Spleen (tissue), 11 donors: ENCODE results near the gene URB1. TPM values are rescaled to one million over a fixed set of nuclear protein-coding genes. Genes with fewer than 3 reads are reported as not detected.

ENCODE experiments used
- DNase-seq: peaks from one replicate; pipeline ENCODE4 v3.0.0-alpha.2; 2020
- H3K27ac ChIP-seq, 8 donors: fragments of 200-600 bp; sonication (generic) in 7 of 8; 1 replicate in 4 of 8; 2 replicates in 4 of 8; pipeline versions ENCODE4 v1.5.0 to v1.8.0; 2016 to 2021; ENCODE audit warnings: inconsistent platforms in 4 of 8, mild to moderate bottlenecking in 4 of 8, moderate library complexity in 1 of 8
- H3K27me3 ChIP-seq, 7 donors: fragments of 200-600 bp; sonication (generic) in 6 of 7; replicated peaks in 1 of 7; 1 replicate in 4 of 7; 2 replicates in 3 of 7; pipeline versions ENCODE4 v1.5.0 to v1.8.0; 2016 to 2021; ENCODE audit warnings: inconsistent platforms in 3 of 7, mild to moderate bottlenecking in 1 of 7
- H3K36me3 ChIP-seq, 6 donors: fragments of 200-600 bp; sonication (generic) in 5 of 6; 1 replicate in 4 of 6; 2 replicates in 2 of 6; pipeline versions ENCODE4 v1.5.0 to v1.8.0; 2016 to 2021; ENCODE audit warnings: inconsistent platforms in 2 of 6
- H3K4me1 ChIP-seq, 6 donors: fragments of 200-600 bp; sonication (generic) in 5 of 6; 1 replicate in 3 of 6; 2 replicates in 3 of 6; pipeline versions ENCODE4 v1.5.0 to v1.8.0; 2016 to 2021; ENCODE audit warnings: inconsistent platforms in 3 of 6
- H3K4me3 ChIP-seq, 8 donors: fragments of 200-600 bp; sonication (generic) in 7 of 8; 1 replicate in 4 of 8; 2 replicates in 4 of 8; pipeline versions ENCODE4 v1.5.0 to v1.8.0; 2016 to 2021; ENCODE audit warnings: inconsistent platforms in 4 of 8, mild to moderate bottlenecking in 4 of 8, moderate library complexity in 2 of 8
- H3K9me3 ChIP-seq, 8 donors: fragments of 200-600 bp; sonication (generic) in 7 of 8; 1 replicate in 4 of 8; 2 replicates in 4 of 8; pipeline versions ENCODE4 v1.5.0 to v1.8.0; 2016 to 2021; ENCODE audit warnings: inconsistent platforms in 4 of 8
- POLR2A ChIP-seq, 3 donors: fragments of 450-650 bp; IDR thresholded peaks; one replicate each; pipeline ENCODE4 v1.5.1; 2017; ENCODE audit warnings: antibody characterized with exemption in 3 of 3, mild to moderate bottlenecking in 1 of 3
- POLR2AphosphoS5 ChIP-seq, 3 donors: sonication (generic); formaldehyde crosslinking; IDR thresholded peaks; one replicate each; pipeline ENCODE4 v1.5.1; 2017; ENCODE audit warnings: antibody characterized with exemption in 3 of 3
- WGBS, 5 donors: extraction: QIAGEN DNeasy Blood & Tissue Kit in 3 of 5; methylation state at CpG; one replicate each; pipeline versions ENCODE4 v1.1.5 to v1.1.7; 2013 to 2018; 5-methylcytosine and 5-hydroxymethylcytosine counted together
- intact Hi-C: fragments of 100-400 bp; cut with DNase I; formaldehyde crosslinking; loops from one replicate; pipeline ENCODE4 v1.15.0; 2023; ENCODE audit warnings: low total_unique reads
- polyA plus RNA-seq, 3 donors: library from polyadenylated mRNA; stranded (reverse); fragments of 200-250 nt; gene quantifications; one replicate each; pipeline ENCODE4 v1.2.1, GENCODE V29; 2013
- total RNA-seq, 7 donors: library from RNA; depleted of rRNA in 3 of 7; stranded (reverse); fragments of >200 nt in 3 of 7; fragmentation: NEBNext Ultra II Directional in 4 of 7; extraction: Animal tissue kit (Norgen Biotek cat#: 25700) in 4 of 7; gene quantifications; one replicate each; pipeline versions ENCODE4 v1.1.0 to v1.2.1, GENCODE V29; 2016 to 2021
- TF ChIP-seq, protein P1 (sequence below), 11 experiments: fragments of 200-600 bp in 7 of 11; fragments of 450-650 bp in 4 of 11; sonication (generic) in 4 of 11; IDR thresholded peaks in 8 of 11; conservative IDR thresholded peaks in 3 of 11; 1 replicate in 7 of 11; 2 replicates in 4 of 11; pipeline versions ENCODE4 v1.4.0 to v1.8.0; 2016 to 2021; ENCODE audit warnings: antibody characterized with exemption in 11 of 11, inconsistent platforms in 4 of 11, mild to moderate bottlenecking in 1 of 11
- donor health status: healthy with polysubstance abuse.
- donor health status: DM: no; HTN: no; CAD: no; lungs with moderate emphysema.
- donor health status: DM: no; HTN: no; CAD: no.
- donor health status: Bipolar disorder and iron deficiency.
- donor health status: healthy.
- donor health status: DM: no; HTN: no; CAD: no.
- donor health status: DM: yes; HTN: yes; CAD: no.

The URB1 gene
- total and polyA plus RNA-seq, 10 donors: 2.0 to 20.8 (median 12.0) TPM

DNA sequence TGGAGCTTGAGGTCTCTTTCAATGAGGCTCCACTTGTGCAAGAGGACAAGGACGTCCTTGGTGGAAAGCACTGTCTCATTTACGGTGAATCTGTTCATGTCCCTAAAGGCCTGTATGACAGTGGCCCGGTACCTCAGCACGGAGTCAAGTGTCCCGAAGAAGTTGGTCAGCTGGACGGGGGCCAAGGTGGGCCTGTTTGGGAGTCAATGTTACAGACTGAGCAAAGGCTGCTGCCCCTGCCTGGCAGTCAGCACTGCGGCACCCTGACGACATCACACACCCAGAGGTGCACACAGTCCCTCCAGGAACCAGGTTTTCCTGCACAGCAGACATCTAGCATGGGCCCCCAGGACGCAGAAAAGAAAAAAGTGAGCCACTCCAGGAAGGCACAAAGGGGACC is 75.1 kb downstream of the URB1 start:
- Histone ChIP-seq H3K36me3 (peaks cover 0 to 100% (median 84%) of the 10 kb centered on the region in 6 donors), H3K4me3 (no peak overlapping the region), H3K27me3 (no peaks in the 10 kb centered on the region), H3K9me3 (no peaks in the 10 kb centered on the region), H3K27ac (no peak overlapping the region), H3K4me1 (no peaks in the 10 kb centered on the region)
- 83 to 98% (median 94%) methylated on average over 7 to 9 of the region's 9 CpGs for WGBS, 5 donors
- TF ChIP-seq, protein P1, sequence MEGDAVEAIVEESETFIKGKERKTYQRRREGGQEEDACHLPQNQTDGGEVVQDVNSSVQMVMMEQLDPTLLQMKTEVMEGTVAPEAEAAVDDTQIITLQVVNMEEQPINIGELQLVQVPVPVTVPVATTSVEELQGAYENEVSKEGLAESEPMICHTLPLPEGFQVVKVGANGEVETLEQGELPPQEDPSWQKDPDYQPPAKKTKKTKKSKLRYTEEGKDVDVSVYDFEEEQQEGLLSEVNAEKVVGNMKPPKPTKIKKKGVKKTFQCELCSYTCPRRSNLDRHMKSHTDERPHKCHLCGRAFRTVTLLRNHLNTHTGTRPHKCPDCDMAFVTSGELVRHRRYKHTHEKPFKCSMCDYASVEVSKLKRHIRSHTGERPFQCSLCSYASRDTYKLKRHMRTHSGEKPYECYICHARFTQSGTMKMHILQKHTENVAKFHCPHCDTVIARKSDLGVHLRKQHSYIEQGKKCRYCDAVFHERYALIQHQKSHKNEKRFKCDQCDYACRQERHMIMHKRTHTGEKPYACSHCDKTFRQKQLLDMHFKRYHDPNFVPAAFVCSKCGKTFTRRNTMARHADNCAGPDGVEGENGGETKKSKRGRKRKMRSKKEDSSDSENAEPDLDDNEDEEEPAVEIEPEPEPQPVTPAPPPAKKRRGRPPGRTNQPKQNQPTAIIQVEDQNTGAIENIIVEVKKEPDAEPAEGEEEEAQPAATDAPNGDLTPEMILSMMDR (IDR thresholded peaks at IDR 0.05 in 8 of 11, conservative IDR thresholded peaks at IDR 0.05 in 3 of 11): no peak
- TF ChIP-seq POLR2AphosphoS5 (IDR thresholded peaks at IDR 0.05): no peak
- no peak for TF ChIP-seq POLR2A (IDR thresholded peaks at IDR 0.05)
- DNase-seq: no peak
- intact Hi-C loops: no loop called here

DNA sequence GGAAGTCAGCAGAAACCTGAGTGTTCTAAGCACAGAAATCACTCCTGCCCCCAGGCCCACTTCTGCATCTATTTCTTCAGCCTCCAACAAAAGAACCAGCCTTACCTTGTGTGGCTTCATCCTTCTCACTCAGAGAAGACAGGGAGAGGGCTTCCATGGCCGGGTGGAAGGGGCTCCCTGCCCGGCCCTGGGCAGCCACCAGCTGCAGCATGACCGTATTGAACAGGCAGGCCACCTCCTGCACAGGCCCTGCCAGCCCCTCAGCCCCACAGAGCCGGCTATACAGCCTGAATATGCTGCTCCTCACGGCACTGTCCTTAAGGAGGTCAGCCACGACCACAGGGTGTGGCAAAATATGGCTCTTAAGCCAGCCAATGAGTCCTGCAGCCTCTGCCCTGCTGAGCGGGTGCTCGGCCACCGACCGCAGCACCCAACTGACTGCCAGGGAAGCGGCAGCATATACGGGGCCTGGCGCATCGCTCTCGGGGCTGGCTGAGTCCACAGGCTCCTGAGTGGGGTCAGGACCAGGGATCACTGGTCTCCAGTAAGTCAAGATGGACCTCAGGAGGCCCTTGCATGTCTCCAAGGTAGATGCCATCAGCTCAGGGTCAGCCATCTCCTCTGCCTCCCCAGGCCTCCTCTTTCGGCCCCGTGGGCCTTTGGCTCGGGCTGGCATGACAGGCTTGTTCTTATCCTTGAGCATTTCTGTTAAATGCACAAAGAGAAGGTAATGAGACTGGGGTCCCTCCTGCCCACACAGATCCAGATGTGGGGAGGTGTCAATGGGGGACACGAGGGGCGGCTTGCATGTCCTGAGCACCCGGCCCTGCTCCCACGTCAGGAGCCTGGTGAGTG is 76.2 kb downstream of the URB1 start:
- DNase-seq: no peak
- H3K4me3 ChIP-seq: no peak overlapping the region
- intact Hi-C loops: no loop called here
- no peaks in the 10 kb centered on the region for H3K27me3 ChIP-seq
- TF ChIP-seq POLR2AphosphoS5 (IDR thresholded peaks at IDR 0.05) (no peak), POLR2A (IDR thresholded peaks at IDR 0.05) (no peak)
- TF ChIP-seq, protein P1 (IDR thresholded peaks at IDR 0.05 in 8 of 11, conservative IDR thresholded peaks at IDR 0.05 in 3 of 11): no peak
- no peaks in the 10 kb centered on the region for H3K9me3 ChIP-seq
- H3K4me1 ChIP-seq: no peaks in the 10 kb centered on the region
- no peak overlapping the region for H3K27ac ChIP-seq
- 95 to 98% (median 95%) methylated on average over 15 to 22 of the region's 22 CpGs for WGBS, 5 donors
- H3K36me3 ChIP-seq: peaks cover 0 to 100% (median 81%) of the 10 kb centered on the region in 6 donors

DNA sequence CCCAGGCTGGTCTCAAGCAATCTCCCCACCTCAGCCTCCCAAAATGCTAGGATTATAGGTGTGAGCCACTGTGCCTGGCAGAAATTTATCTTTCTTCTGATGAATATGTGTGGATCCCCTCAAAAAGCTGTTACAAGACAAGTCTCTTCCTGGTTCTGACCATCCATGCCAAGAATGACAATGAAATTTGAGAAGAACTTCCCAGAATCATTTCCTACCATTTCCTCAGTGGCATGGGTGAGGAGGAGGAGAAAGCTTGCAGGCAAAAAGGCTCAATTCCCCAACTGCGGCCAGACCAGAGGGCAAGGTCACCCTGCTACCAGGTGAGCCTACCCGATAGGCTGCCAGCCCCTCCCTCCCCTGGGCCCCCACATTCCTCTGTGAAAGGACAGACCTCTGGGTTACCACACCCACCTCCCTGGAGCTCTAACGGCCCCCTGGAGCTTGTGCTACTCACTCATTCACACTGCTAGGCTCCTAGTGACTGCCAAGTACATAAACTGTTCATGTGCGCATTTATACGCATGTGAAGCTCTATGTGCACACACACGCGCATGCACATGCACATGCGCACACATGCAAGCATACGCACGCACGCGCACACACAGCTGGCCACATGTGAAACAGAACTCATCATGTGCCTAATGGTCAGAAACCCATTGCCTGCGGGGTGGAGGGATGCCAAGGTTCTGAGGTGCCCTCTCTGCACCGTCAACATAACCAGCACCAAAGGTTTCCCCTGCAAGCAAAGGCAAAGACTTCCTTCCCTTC is 77.1 kb downstream of the URB1 start:
- no peaks in the 10 kb centered on the region for H3K27me3 ChIP-seq
- H3K4me3 ChIP-seq: no peak overlapping the region
- intact Hi-C loops: no loop called here
- no peak for DNase-seq
- no peak overlapping the region for H3K27ac ChIP-seq
- TF ChIP-seq, protein P1 (IDR thresholded peaks at IDR 0.05 in 8 of 11, conservative IDR thresholded peaks at IDR 0.05 in 3 of 11): no peak
- no peak for TF ChIP-seq POLR2A (IDR thresholded peaks at IDR 0.05)
- TF ChIP-seq POLR2AphosphoS5 (IDR thresholded peaks at IDR 0.05): no peak
- no peaks in the 10 kb centered on the region for H3K4me1 ChIP-seq
- no peaks in the 10 kb centered on the region for H3K9me3 ChIP-seq
- H3K36me3 ChIP-seq: peaks cover 0 to 100% (median 73%) of the 10 kb centered on the region in 6 donors
- 90 to 95% (median 92%) methylated on average over 14 of the region's 14 CpGs for WGBS, 5 donors

DNA sequence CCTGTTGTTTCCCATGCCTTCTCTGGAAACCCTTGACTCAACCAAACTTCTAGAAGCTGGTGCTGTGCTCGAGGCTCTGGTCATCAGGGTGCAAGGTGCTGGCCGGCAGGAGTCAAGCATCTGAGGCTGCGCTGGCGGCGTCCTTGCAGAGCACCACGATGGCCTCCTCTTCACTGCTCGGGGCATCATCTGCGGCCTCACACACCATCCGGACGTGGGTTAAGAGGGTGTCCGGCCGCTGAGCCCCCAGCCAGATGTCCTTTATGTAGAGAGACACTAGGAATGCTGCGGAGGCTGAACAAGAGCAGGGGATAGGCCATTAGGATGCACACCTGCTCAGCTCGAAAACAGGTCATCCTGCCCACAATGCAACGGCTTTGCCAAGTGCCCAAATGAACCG is 78.0 kb downstream of the URB1 start:
- Histone ChIP-seq H3K27ac (no peak overlapping the region), H3K36me3 (peaks cover 0 to 98% (median 65%) of the 10 kb centered on the region in 6 donors), H3K4me1 (no peaks in the 10 kb centered on the region), H3K27me3 (no peaks in the 10 kb centered on the region), H3K9me3 (no peaks in the 10 kb centered on the region), H3K4me3 (no peak overlapping the region)
- intact Hi-C loops: no loop called here
- no peak for DNase-seq
- TF ChIP-seq POLR2AphosphoS5 (IDR thresholded peaks at IDR 0.05) (no peak), POLR2A (IDR thresholded peaks at IDR 0.05) (no peak)
- TF ChIP-seq, protein P1 (IDR thresholded peaks at IDR 0.05 in 8 of 11, conservative IDR thresholded peaks at IDR 0.05 in 3 of 11): no peak
- WGBS, 5 donors: 91 to 97% (median 95%) methylated on average over 8 to 16 of the region's 16 CpGs
